ENCODE results near the gene DKKL1. TPM values are rescaled to one million over a fixed set of nuclear protein-coding genes. Genes with fewer than 3 reads are reported as not detected.
A peak's percentile ranks its signal among the peaks of the same experiment; 100 is the strongest.

DKKL1 gene
- total and polyA plus RNA-seq, 12 donors = 0.20 to 0.54 (median 0.24) TPM; not detected in 8

- no peak for TF ChIP-seq CTCF (IDR thresholded peaks at IDR 0.05)
- Histone ChIP-seq H3K36me3 (peaks cover 0 to 71% (median 32%) of the 10 kb centered on the region in 9 donors), H3K9me3 (no peaks in the 10 kb centered on the region), H3K27ac (peak overlapping the region in 9 of 10 donors; percentile 36 to 77 (median 58)), H3K4me3 (peak overlapping the region in 2 of 10 donors; percentile 5 to 8), H3K4me1 (peaks cover 0 to 33% (median 18%) of the 10 kb centered on the region in 9 donors), H3K27me3 (peaks cover 0 to 3% (median 0%) of the 10 kb centered on the region in 7 donors)
- ATAC-seq (no peak), DNase-seq (no peak)
- intact Hi-C loops (cut with DNase I) = no loop called here
- WGBS, 2 donors = 46 to 55% methylated on average over 7 of the region's 7 CpGs
These were observed 7.3 kb upstream of the DKKL1 start for GRCh38 chr19:49356382-49356781.

GRCh38 chr19:49357186-49357585 lies 6.5 kb upstream of the DKKL1 start:
- Histone ChIP-seq H3K4me1 (peaks cover 0 to 33% (median 18%) of the 10 kb centered on the region in 9 donors), H3K4me3 (no peak overlapping the region), H3K9me3 (no peaks in the 10 kb centered on the region), H3K36me3 (peaks cover 0 to 63% (median 30%) of the 10 kb centered on the region in 9 donors), H3K27me3 (peaks cover 0 to 11% (median 0%) of the 10 kb centered on the region in 7 donors), H3K27ac (peak overlapping the region in 4 of 10 donors; percentile 4 to 77 (median 34))
- ATAC-seq (no peak), DNase-seq (no peak)
- TF ChIP-seq CTCF (IDR thresholded peaks at IDR 0.05) = no peak
- WGBS, 2 donors = 75 to 80% methylated on average over 9 of the region's 9 CpGs
- intact Hi-C loops (cut with DNase I) = no loop called here

GRCh38 chr19:49359851-49360820 lies 3.5 kb upstream of the DKKL1 start:
- intact Hi-C loops (cut with DNase I) = loop anchor here in 1 of 10 donors (5.0 kb wide), 1 partner anchor 488 kb away; the partner anchor contains the start of gene PPP1R15A

More at GRCh38 chr19:49359851-49360820, 3.5 kb upstream of the DKKL1 start:
- Histone ChIP-seq H3K4me1 (peaks cover 0 to 50% (median 27%) of the 10 kb centered on the region in 9 donors), H3K4me3 (no peak overlapping the region), H3K9me3 (no peaks in the 10 kb centered on the region), H3K36me3 (peaks cover 0 to 34% (median 16%) of the 10 kb centered on the region in 9 donors), H3K27me3 (peaks cover 0 to 31% (median 0%) of the 10 kb centered on the region in 7 donors), H3K27ac (peak overlapping the region in 4 of 10 donors; percentile 30 to 47 (median 42))
- TF ChIP-seq CTCF (IDR thresholded peaks at IDR 0.05) = no peak
- DNase-seq = no peak
- WGBS, 2 donors = 79 to 81% methylated on average over 17 of the region's 17 CpGs
- no peak for ATAC-seq
